Uterus (tissue), 2 donors: ENCODE data around the gene ABL2.

Experiments used
- CTCF ChIP-seq, 4 experiments: fragments of 200-600 bp in 2 of 4; fragments of 450-650 bp in 2 of 4; sonication (generic) in 2 of 4; IDR thresholded peaks; one replicate each; pipeline ENCODE4 v1.5.1; 2016 to 2019; ENCODE audit warnings: antibody characterized with exemption in 4 of 4, mild to moderate bottlenecking in 2 of 4, moderate library complexity in 1 of 4
- POLR2A ChIP-seq, 2 donors: fragments of 450-650 bp; IDR thresholded peaks; one replicate each; pipeline ENCODE4 v1.6.1; 2016; ENCODE audit warnings: antibody characterized with exemption in 2 of 2, mild to moderate bottlenecking in 1 of 2, moderate library complexity in 1 of 2

- TF ChIP-seq CTCF (IDR thresholded peaks at IDR 0.05) = no peak
- TF ChIP-seq POLR2A (IDR thresholded peaks at IDR 0.05) = no peak
Observed at GRCh38 chr1:179168536-179168935, 60.9 kb downstream of the ABL2 start.
